Pulmonary artery endothelial cell (primary cell): ENCODE data around the gene PHF21A. TPM values are rescaled to one million over a fixed set of nuclear protein-coding genes. Genes with fewer than 3 reads are reported as not detected.

ENCODE experiments used
- DNase-seq: peaks from one replicate; pipeline ENCODE4 v3.0.0-alpha.2; 2011; ENCODE audit warnings: low read depth, low spot score
- total RNA-seq: library from RNA; depleted of rRNA; stranded (reverse); fragments of >200 nt; gene quantifications from 2 replicates; pipeline ENCODE4 v1.2.3, GENCODE V29; 2014

The PHF21A gene
- total RNA-seq, result 5.4 TPM in 2 replicates

DNA sequence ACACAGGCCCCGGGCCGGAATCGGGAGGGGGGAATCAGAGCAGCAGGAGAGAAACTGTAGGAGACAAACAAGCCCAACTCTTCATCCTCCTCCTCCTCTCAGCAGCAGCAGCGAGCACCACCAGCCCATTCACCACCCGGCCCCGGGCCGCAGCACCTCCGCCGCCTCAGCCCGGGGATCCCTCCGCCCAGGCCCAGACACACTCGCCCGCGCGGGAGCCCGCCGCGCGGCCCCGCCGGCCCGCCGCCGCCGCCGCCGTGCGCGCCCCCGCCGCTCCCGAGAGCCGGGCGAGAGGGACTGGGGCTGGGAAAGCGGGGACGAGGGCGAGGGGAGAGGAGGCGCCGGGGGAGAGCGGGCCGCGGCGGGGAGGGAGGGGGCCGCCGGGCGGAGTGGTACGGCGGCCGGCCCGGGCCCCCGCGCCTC, at the start of gene PHF21A:
PHF21A (minus strand) TSS at position 154 of the 423 bp plus-strand sequence. CDS start 37,235 bp downstream, outside the sequence.
- peak; percentile 69 for DNase-seq

DNA sequence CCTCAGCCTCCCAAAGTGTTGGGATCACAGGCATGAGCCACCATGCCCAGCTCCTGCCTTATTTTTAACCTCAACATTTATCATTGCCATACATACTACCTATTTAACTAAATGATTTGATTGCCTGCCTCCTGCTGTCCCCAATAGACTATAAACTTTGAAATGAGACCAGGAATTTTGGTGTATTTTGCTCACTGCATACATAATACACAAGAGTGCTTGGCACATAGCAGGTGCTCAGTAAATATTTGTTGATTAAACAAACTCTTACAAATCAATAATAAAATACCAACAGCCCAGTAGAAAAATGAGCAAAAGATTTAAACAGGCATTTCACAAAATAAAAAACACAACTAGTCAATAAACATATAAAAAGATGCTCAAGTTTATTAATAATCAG, 49.5 kb upstream of the PHF21A start:
- no peak for DNase-seq

DNA sequence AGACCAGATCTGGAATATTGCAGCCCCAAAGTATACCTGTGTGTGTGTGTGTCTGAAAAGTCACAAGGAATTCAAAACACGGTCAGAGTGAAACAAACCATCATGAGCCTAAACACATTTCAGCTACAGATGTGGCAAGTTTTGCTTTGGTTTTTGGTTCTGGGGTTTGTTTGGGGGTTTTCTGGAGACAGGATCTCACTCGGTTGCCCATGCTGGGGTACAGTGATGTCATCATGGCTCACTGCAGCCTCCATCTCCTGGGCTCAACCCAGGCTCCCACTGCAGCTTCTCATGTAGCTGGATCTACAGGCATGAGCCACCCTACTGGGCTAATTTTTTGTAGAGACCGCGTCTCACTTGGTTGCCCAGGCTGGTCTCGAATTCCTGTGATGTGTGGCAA, 41.4 kb upstream of the PHF21A start:
- no peak for DNase-seq

DNA sequence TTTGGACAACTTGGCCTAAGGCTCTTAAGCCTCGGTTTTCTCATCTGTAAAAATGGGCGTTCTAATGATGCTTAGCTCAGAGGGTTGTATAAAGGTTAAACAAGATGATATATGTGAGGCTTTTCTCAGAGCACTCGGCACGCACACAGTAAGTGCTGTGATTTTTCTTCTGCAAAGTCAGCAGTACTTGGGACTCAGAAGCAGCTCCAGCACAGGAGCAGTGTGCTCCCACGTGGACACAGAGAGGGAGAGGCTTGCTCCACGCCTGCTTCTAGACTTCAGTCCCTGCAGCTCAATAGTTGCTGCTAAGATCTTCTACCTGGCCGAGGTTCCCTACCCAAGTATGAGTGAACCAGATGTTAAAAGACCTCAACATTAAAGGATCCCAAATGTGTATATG, 39.9 kb upstream of the PHF21A start:
- DNase-seq, result no peak

DNA sequence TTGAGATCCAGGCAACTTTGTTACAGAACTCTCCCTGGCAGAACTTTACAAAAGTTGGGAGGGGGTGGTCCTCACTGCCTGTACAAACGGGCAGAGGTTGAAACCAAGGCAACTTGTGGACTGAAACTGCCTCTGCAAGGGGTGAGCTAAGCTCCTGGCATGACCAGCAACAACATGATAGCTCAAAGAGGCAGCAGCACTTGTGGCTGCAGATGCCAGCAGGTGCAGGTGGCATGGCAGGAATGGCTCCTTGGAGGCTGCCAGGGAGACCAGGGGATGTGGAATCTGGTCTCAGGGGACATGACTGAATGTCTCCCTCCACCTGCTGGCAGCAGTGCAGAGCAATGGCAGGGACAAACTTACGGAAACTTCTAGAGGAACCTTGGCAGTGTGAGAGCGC, 38.8 kb upstream of the PHF21A start:
- DNase-seq, result no peak

DNA sequence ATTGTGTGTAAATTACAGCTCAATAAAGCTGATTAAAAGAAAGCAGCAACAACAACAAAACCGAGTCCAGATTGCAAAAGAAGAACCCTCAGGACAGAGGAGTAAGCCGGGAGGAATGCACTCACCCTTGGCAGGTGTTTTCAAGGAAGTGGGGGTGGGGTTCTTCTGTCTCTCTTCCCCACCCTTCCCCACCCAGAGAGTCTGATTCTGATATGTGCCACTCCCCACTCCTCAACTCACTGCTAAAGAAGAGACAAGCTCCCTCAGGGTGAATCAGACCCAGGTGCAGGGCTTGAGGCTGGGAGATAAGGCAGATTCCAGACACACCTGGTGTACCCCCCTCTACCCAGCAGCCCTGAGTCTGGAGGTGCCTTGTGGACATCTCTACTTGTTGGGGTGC, 38.4 kb upstream of the PHF21A start:
- DNase-seq, result no peak

DNA sequence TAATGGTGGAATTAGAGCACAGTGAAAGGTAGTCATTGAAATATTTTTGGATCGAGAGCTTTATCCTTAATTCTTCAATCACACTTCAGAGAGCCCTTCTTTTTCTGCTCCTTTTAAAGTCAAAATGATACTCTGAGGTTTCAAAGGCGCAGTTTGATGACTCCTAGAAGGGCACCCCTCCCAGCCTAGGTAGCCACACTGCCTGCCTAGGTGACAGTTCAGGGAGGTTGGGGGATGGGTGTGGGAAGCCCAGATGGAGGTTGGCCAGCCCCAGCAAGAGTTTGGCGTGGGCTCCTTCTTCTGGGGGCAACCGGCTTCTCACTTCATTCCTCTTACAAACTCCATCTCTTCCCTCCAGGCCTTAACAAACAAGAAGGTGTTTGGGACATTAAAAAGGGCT, 28.6 kb upstream of the PHF21A start:
- no peak for DNase-seq

DNA sequence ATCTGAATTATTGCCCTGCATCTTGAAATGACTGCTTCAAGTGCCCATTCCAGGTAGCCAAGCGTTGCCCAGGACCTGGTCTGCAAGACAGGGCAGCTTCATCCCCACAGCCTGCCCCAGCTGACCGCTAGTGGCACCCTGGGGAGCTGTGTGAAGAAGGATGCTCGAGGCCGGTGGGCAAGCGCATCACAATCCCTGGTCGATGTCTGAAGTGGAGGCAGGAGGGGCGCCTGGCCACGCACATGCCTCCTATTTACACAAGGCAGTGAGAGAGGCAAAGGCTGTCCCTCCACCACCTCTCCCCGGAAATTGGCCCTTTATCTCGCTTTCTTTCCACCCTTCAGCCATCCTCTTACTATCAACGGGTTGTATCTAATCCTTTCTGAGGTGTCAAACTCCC, 28.1 kb upstream of the PHF21A start:
- no peak for DNase-seq

DNA sequence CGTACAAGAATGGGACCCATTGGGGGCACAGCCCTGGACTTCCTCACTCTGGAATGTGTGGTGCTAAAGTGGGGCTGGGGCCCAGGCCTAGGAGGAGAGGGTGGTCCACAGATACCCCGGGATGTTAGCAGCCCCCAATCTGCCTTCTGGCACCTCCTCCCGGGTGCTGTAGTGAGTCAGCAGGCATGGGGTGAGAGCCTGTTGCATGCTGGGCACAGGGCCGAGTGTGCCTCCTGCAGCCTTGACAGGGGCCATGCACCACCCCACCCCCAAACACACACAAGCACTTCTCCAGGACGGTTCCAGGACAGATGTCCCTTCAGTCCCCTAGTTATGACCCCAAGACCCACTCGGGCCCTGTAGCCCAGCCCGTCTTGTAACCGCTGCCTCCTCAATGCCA, 23.5 kb upstream of the PHF21A start:
- DNase-seq, result no peak

DNA sequence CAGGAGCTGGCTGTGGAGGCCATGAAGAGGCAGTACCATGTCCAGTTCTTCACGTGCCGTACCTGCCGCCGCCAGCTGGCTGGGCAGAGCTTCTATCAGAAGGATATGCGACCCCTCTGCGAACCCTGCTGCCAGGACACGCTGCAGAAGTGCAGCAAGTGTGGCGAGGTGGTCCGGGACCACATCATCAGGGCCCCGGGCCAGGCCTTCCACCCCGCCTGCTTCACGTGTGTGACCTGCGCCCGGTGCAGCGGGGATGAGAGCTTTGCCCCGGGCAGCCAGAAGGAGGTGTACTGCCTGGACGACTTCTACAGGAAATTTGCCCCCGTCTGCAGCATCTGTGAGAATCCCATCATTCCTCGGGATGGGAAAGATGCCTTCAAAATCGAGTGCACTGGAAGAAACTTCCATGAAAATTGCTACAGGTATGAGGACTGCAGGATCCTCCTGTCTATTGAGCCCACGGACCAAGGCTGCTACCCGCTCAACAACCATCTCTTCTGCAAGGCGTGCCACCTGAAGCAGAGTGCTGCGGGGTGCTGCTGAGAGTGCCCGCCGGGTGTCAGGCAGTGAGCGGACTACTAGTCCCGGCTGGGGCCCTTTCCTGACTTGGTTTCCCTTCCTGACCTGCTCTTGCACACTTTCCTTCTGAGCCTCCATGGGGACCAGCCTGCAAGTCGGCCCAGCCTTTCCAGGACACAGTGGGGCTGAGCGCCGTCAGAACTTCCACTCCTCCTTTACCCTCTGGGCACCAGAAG, 22.0 kb upstream of the PHF21A start:
- no peak for DNase-seq

DNA sequence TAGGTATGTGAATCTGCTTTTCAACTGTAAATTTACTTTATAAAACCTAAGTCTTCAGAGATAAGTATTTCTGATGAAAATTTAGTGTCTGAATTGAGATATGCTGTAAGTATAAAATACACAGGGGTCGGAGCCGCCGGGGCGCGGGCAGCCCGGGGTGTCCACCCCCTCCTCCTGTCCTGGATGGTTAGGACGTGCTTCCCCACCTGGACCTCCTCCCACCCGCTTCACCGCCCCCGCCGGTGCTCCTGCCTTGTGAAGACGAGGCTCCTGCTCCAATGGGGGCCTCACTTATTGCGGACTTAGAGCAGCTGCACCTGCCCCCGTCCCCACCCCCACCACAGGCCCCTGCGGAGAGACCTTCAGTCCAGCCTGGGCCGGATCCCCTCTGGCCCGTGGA, 21.3 kb upstream of the PHF21A start:
- DNase-seq, result no peak

DNA sequence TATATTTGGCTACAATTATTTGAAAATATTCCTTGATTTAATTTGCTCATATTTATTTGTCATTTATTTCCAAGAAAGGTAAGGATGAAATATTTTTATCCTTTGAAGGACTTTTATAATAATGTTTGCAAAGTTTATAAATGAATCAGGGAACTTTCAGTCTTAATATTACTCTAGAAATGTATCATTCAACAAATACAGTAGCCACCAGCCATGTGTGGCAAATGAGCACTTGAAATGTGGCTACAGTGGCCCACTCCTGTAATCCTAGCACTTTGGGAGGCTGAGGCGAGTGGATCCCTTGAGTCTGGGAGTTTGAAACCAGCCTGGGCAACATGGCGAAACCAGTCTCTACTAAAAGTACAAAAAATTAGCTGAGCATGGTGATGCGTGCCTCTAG, 20.3 kb upstream of the PHF21A start:
- no peak for DNase-seq

DNA sequence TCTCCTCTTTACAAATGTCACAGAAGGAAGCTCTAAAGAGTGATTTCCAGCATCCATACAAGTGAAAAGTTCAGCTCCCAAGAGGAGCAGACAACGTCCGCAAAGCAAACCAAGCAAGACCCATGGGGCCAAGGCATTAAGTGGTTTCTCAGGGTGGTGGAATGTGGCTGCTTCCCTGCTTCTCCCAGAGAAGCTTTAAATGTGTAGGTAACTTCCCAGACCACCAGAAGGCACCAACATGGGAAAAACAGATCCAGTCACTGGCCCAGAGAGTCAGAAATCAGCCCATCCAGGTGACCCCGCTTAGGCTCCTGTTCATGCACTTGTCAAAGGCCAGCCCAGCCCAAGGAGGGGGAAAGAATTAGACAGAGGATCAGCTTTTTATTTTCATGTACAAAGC, 13.3 kb upstream of the PHF21A start:
- DNase-seq, result no peak

DNA sequence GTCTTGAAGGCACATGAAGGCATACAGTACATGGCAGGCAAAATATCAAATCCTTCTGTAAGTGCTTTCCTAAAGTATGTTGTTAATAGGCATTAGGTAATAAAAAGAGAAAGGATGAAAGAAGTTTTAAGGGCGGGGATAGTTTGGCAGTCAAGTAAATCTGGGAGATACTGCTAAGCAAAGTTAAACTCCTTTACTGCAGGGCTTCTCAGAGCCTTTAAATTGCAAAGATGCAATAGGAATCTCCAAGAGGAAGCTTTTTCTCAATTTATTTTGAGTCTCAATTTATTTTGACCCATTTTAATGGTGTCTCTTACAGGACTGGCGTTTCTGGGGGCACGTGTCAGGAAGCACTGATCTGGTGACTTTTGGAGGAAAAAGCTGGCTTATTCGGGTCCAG, 12.8 kb upstream of the PHF21A start:
- DNase-seq, result no peak

DNA sequence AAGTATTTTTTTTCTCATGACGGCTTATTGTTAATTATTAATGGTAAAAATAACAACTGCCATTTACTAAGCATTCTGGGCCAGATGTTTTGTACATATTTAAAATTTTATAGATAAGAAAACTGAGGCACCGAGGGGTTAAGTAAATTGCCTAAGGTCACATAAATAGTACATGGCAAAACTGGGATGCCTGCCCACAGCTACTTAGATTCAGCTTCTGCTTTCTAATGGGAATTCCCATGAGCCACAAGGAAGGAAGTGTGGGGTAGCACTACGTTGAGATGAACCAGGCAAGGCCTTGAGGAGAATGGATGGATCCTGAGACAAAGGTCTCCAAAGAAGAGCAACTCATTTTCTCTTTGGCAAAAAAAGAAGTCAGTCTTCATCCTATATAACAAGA, 11.9 kb upstream of the PHF21A start:
- no peak for DNase-seq

DNA sequence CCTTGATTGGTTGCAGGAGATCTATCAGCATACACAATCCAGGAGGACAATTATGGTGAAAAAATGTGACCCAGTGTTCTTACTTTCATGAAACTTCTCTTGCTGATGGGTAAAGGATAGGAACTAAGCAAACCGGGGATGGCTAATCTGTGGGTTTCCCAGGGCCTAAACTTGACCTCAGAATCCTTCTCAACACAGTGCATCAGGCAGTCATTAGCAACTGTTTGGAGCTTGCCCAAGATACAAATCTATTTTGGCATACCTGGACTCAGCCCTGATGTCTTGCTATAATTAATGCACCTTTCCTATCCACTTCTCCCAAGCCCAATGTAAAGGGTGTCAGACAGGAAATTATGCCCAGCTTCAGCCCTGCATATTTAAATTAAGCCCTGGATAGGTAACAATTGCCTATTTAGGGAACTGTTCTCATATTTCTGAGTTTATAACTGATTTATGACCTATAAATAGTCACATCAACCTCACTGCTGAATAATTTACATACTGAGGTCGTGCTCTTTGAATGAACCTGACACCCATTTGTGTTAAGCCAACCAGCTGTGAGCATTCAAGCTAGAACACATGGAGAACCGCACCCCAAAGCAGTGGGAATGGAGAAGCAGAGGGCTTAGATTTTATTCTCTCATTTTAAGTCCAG, 9.2 kb upstream of the PHF21A start:
- no peak for DNase-seq

DNA sequence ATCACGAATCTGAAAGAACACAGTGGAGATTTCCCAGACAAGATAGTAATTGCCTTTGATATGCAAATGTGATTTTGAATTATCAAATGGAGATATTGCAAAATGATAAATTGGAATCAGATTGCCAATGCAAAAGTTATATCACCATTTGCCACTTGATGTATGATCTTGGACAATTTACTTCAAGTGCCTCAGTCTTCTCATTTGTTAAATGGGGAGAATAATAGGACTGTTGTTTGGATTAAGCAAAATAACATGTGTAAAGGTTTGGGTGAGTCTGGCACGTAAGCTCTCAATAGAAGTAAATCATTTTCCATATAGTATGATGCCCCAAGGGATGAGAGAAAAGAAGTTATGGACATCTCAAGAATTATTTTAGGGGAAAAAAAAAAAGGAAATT, 7.9 kb upstream of the PHF21A start:
- DNase-seq, result no peak

DNA sequence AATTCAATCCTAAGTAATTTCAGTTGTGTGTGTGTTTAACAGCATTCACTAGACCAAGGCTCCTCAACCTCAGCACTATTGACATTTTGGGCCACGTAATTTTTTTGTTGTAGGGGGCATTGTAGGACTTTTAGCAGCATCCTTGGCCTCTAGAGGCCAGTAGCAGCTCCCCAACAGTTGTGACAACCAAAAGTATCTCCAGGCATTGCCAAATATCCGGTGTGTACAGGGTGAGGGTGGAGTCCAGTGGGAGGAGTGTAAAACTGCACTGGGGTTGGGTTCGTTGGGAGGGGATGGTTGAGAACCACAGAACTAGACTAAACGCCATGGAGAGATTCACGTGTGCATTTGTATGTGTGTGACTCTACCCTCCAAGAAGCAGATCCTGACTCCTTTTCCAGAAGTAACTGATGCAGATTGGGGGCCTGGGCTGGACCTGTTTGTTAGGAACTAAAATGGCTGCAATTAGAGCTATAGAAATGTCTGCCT, 5.9 kb upstream of the PHF21A start:
- no peak for DNase-seq

DNA sequence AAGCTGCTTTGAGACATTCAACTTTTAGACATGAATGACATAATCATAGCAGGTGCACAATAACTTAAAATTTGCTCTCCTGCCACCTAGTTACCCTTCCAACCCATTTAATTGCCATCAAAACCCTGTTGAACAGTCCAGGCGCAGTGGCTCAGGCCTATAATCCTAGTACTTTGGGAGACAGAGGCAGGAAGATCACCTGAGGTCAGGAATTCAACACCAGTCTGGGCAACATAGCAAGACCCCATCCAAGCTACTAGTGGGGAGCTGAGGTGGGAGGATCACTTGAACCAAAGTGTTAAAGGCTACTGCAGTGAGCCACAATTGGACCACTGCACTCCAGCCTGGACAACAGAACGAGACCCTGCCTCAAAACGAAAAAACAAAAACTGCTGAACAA, 4.0 kb upstream of the PHF21A start:
- DNase-seq, result no peak

DNA sequence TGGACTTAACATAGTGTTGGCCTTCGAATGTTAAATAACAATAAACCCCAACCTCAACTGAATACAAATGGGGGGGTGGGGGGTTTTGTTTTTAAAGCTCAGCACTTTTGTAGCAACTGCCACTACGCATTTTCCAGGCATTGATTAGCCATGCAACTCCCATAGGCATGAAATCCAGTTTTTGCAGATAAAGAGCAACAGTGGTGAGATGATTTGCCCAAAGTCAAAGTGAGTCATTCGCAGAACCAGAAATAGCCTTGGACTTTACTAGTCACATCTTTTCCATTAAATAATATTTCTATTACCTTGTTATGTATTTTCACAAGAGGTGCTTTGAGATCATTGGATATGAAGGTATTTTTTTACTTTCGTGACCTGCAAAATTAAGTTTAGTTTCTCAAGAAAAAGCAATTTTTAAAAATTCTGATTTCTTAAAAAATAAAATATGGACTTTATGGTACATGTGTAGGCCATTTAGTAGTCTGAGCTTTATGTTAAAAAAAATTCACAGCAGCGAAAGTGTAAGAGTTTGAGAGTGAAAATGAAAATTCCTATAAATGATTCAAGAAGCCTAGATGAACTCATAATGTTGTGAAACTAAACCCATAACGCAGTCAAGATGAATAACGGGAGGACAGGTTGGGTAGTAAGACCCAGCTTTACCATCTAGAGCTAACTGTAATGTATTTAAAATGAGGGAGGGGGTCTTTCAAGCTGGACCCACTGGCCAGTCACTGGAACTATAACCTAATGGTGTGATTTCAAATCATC, 1.9 kb upstream of the PHF21A start:
- DNase-seq, result no peak

DNA sequence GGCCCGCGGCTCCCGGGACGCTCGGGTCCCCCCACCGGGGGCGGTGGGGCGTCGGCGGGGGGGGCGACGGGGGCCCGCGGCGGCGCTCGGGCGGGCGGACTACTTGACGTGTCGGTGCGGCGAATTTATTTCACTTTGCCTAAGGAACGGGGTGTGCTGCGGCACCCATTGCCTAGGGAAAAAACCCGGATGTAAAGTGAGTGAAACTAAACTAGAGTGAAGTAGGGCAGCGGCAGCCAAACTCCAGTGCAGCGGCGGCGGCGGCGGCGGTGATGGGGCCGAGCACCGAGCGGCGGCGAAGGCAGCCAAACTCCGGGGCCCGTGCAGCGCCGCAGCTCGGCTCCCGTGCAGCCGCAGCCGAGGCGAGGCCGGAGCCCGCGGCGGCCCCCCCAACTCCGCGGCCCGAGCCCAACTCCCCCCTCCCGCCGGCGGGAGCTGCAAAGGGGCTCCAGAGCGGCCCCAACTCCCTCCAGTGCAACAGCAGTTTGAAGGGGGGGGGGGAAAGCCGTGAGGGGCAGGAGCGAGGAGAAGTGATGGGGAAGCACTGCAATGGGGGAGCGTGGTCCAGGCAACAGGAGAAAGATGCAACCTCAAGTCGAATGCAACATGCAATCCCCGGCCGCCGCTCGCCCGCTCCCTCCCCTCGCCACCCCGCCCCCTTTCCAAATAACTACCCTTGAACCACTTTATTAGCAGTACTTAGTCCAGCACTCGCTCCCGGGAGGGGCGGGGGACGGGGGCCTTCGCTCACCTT, 647 bp upstream of the PHF21A start:
- DNase-seq, result peak; percentile 69
